GM12874 (cell line): ENCODE measurements around the gene FGB.

ENCODE experiments used
- TF ChIP-seq, protein P1 (sequence below): IDR thresholded peaks from 2 replicates; pipeline ENCODE4 v1.5.1; 2011; ENCODE audit warnings: low read depth, mild to moderate bottlenecking, control low read depth, low read length, moderate library complexity; ENCODE audit not compliant: insufficient read depth

FGB gene

DNA sequence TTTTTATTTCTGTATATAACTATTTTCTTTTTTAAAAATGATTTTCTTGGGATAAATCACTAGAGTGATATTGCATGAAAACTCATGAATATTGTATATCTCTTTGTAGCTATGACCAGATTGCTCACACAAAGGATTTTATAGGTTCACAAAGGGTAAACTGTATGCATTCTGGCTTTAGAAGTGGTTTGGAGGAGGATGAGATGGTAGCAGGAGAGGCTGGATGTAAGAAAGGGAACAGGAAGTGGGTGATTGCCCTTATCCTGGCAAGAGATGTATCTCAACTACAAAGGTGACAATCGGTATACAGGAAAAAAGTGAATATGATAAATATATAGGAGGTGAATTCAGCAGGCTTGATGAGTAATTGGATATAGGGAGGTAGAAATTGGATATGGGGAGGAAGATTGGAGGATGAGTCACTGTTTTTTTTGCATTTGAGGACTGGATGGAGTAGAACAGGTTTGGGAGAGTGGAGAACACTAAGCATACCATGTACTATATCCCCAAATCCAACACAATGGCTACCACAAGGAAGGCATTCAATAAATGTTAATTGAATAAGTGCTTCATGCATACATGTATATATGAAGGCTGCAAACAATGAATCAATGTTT is 39.7 kb downstream of the FGB start:
- TF ChIP-seq, protein P1, sequence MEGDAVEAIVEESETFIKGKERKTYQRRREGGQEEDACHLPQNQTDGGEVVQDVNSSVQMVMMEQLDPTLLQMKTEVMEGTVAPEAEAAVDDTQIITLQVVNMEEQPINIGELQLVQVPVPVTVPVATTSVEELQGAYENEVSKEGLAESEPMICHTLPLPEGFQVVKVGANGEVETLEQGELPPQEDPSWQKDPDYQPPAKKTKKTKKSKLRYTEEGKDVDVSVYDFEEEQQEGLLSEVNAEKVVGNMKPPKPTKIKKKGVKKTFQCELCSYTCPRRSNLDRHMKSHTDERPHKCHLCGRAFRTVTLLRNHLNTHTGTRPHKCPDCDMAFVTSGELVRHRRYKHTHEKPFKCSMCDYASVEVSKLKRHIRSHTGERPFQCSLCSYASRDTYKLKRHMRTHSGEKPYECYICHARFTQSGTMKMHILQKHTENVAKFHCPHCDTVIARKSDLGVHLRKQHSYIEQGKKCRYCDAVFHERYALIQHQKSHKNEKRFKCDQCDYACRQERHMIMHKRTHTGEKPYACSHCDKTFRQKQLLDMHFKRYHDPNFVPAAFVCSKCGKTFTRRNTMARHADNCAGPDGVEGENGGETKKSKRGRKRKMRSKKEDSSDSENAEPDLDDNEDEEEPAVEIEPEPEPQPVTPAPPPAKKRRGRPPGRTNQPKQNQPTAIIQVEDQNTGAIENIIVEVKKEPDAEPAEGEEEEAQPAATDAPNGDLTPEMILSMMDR, result no peak

DNA sequence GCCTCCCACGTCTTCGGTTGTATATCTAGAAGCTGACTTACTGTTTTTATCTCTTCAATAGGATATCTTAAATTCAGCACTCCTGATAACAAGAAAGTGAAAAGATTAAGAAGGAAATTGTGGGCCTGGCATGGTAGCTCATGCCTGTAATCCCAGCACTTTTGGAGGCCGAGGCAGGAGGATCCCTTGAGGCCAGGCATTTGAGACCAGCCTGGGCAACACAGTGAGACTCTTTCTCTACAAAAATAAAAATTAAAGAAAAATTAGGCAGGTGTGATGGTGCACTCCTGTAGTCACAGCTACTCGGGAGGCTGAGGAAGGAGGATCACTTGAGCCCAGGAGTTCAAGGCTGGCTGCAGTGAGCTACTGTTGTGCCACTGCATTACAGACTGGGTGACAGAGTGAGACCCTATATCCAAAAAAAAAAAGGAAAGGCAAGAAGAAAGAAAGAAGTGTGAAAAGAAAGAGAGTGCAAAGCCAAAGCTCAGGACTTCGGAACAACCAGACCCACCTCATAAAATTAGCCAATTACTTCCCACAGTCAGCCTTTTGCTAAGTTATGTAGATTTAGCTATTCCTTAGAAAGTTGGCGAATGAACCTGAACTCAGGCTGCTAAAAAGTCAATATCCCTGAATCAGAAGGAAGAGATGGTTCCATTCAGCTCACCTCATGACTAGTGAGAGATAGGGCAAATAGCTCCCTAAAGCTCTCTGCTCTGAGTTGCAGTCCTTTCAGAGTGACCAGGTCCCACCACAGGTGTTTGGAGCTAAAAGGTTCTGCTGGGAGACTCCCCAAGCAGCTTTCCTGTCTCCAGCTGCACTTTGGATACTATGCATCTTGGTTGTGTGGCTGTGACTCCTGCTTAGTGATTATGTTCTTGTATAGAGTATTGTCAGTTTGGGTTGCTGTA is 40.5 kb downstream of the FGB start:
- TF ChIP-seq, protein P1, result no peak

DNA sequence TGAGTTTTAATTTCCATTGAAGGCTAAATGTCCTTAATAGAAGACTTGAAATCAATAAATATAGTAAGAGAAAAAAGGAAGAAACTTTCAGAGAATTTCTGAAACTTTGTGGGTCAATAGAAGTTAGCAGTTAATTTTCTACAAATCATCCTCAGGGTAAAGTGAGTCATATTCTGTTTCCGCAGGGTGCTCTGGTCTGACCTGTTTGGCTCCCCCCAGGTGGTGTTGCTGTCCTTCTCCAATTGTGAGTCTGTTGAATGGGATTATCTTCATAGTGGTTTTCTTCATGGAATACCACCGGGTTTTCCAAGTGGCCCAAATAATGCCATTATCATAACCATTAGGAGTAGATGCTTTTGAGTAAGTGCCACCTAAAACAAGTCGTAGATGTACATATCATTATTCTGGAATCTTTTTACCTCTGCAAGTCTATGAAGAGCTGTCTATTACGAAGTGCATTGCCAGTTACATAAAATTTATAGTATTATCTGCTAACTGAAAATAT is 41.9 kb downstream of the FGB start:
- TF ChIP-seq, protein P1, result no peak

DNA sequence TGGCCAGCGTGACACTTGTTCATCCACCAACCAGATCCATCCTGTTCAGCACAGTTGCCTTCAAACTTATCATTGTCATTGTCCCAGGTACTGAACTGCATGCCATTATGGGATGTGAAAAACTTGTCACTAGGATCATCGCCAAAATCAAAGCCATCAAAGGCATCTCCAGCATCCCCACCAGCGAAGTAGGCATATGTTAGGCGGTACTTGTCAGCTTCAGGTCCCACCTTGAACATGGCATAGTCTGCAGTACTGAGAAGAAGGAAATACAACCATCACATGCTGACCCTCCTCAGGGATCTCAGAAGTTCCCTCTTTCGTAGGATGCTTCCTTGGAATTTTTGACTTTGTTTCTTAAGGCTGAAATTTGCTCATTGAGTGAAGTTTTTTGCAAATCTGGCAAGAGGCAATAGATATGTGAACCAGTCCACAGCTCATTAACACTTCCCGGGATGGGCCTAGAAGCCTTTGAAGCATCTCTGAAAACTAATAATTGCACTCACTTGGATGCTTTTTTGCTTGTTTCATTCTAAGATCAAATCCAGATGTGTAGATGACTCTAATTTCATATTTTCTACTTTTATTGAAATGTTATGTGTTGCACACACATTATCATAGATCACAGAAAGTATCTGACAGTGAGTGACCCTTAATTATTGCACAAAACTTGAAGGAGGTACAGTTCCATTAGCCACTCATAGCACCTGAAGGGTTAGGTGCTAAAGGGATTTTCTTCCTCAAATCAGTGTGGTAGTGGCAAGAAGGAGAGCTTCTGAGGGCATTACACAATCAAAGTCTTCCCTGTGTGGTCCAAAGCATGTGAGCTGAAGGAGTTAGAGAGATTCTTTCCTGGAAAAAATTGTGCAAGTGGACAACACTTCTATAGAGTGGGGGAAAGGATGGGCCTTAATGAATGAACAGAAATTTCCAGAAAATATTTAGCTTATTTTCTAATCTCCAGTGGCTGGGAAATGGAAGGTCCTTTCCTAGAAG is 44.2 kb downstream of the FGB start:
- TF ChIP-seq, protein P1, result no peak

DNA sequence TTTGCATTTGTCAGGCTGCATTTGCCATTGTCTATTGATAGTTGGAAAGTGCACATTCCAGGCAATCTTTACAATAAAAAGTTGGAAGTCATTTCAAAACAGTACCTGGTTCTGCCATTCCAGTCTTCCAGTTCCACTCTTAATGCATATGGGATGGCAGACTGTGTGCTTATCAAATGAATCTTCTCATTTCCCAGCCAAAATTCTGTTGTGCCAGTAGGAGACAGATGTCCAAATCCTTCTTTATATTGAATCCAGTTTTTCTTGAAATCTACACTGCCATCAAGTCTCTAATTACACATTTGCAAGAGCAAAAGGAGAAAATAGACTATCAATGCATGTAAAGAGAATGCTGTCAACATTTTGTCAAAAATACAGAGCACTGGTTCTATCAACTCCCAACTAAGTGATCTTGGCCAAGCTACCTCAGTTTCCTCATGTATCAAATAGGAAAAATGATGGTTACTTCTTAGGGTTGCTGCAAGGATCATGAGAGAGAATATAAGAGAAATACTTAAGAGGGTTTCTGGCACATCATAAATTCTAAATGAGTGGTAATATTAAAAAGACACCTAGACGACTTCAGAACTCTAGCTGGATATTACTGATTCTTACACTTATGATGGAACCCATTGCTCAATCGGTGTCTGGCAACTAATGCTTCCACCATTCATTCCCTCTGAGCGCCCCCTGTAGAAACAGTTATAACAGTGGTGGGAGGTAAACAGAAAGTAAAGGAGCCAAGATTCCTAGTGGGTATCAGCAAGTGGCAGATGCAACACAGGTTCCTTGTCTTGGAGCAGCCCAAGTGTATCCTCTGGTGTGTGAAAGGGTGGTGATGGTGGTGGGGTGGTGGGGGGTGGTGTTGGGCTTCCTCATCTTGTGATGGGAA is 45.8 kb downstream of the FGB start:
- TF ChIP-seq, protein P1, result no peak

DNA sequence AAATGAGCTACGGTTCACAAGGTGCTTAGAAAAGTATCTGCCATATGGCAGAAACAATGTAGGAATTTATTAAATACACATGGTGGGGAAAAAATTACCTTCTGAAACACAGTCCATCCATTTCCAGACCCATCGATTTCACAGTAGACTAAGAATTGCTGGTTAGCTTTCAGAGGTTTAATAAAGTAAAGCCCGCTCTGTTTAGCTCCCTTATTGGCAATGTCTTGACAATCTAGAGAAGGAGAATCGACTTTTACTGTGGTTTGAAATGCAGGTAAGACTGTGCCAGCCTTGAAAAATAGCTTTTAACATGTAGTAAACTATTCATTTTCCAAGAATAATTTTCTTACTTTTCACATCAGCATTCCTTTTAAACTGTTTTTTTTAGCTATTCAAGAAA is 46.7 kb downstream of the FGB start:
- TF ChIP-seq, protein P1, result no peak
